Choroid plexus epithelial cell (primary cell): ENCODE data around the gene MVK.

Source experiments
- DNase-seq: peaks from one replicate; pipeline ENCODE4 v3.0.0-alpha.2; 2010; ENCODE audit warnings: low read depth
- H3K4me3 ChIP-seq: 2 replicates; pipeline ENCODE4 v1.5.1; 2011; ENCODE audit warnings: low read depth, mild to moderate bottlenecking, control low read depth, low read length, moderate library complexity
- TF ChIP-seq, protein P1 (sequence below): conservative IDR thresholded peaks from 2 replicates; pipeline ENCODE4 v1.5.1; 2011; ENCODE audit warnings: low read depth, mild to moderate bottlenecking, control low read depth, inconsistent platforms, low read length, moderate library complexity

MVK gene

DNA sequence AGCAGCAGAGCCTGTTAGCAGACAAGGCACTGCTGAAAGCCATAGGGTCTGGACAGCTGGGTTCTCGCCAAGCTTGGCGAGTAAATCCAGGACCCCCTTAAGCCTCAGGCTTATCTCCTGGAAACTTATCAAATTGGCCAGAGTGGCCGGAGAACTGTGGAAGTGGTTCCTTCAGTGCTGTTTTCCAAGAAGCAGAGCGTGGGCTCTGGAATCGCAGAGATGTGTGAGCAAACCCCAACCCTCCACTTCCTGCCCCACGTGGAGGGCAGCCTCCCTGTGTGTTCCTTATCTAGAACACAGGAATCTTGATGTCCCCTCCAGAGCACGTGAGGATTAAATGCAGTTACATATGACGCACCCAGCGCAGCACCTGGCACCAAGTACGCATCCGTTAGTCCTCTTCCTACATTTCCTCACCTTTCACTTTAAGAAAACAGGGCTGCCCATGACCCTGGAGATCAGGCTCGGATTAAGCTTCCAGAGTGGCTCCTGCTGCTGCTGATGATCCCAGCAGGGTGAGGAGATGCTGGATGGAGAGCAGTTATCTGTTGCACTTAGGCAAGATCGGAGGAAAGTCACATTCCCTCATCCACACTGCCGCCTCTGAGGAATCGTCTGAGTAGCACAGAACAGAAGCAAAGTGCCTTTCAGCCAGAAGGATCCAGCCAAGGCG lies 35.3 kb upstream of the MVK start:
- TF ChIP-seq, protein P1, sequence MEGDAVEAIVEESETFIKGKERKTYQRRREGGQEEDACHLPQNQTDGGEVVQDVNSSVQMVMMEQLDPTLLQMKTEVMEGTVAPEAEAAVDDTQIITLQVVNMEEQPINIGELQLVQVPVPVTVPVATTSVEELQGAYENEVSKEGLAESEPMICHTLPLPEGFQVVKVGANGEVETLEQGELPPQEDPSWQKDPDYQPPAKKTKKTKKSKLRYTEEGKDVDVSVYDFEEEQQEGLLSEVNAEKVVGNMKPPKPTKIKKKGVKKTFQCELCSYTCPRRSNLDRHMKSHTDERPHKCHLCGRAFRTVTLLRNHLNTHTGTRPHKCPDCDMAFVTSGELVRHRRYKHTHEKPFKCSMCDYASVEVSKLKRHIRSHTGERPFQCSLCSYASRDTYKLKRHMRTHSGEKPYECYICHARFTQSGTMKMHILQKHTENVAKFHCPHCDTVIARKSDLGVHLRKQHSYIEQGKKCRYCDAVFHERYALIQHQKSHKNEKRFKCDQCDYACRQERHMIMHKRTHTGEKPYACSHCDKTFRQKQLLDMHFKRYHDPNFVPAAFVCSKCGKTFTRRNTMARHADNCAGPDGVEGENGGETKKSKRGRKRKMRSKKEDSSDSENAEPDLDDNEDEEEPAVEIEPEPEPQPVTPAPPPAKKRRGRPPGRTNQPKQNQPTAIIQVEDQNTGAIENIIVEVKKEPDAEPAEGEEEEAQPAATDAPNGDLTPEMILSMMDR, result no peak
- DNase-seq, result no peak
- no peak overlapping the region for H3K4me3 ChIP-seq

DNA sequence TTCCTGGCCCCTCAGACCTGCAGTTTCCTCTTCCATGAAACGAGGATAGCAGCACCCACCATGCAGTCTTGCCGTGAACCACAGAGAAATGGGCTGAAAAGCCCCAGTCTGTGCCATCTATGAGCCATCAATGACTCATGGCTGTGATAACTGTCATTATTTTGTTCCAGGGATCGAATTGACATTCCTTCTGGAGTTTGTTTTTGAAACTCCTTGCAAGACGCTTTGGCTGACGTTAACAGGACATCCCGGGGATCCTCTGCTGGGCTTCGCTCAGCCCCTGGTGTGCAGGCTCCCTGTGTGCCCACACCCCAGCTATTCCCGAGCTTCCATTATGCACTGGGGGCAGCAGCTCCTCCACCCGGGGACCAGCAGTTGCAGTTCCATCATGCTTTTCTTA lies 34.1 kb upstream of the MVK start:
- TF ChIP-seq, protein P1, result no peak
- no peak overlapping the region for H3K4me3 ChIP-seq
- no peak for DNase-seq

DNA sequence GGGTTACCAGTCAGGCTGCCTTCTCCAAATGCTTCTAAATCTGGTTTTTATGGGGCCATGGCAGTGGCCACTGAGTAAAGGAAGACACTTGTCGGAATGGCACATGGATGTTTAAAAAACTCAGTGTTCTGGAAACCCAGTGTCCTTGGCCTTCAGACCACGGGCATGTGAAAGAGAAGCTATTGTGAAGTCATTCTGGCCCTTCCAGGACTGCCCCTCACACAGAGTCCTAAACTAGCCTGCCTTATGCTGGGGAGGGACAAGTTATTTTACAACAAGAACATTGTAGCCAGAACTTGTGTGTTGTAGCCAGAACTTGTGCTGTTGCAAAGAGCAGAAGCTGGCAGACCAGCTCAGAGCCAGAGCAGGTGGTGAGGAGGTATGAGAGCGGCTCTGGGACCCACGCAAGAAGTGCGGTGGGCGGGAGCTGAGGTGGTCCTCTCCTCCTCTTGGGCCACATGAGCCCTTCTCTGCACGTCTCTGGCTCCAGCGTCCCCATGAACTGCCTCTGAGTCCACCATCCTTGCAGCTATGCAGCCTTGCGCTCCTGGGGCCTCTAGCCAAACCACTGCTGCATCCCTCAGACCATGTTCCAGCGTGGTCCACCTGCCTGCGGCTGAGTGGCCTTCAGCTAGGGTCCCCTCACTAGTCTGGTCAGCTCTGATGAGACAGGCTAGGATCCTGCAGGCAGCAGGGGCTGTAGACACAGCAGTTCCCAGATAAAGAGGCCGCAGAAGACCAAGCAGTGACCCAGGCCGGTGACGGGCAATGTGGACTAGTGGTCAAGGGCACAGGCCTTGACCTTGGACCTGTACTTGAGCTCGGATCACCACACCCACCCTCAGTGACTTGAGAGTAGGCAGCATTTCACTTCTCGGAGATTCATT lies 32.8 kb upstream of the MVK start:
- H3K4me3 ChIP-seq, result no peak overlapping the region
- TF ChIP-seq, protein P1, result no peak
- no peak for DNase-seq

DNA sequence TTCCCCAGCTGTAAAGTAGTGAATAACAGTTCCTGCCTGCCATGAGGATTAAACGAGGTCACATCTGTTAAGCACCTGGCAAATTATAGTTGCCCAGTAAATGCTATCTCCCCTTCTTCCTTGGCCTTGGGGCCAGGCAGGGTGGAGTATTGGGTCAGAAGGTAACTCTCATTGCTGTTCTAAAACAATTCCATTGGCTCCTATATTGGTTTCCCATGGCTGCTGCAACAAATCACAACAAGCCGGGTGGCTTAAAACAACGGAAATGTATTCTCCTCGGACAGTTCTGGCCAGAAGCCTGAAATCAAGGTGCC lies 32.2 kb upstream of the MVK start:
- TF ChIP-seq, protein P1, result no peak
- no peak overlapping the region for H3K4me3 ChIP-seq
- no peak for DNase-seq

DNA sequence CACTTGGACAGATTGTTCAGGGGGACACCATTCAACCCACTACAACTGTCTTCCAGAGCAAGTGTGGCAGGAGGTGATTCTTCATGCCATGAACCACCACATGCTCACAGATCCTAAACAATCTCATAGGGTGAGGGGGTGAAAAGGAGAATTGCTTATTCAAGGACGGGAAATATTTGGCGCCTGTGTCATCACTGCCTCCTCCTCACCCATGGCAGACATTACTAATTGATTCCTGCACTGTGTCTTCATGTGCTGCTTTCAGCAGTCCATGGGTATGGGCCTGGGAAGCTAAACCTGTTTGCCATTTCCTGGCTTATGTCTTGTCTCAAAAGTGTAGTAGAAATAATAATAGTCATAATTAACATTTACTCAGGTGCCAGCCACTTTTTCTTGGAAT lies 31.6 kb upstream of the MVK start:
- TF ChIP-seq, protein P1, result no peak
- H3K4me3 ChIP-seq, result no peak overlapping the region
- DNase-seq, result peak; percentile 62

DNA sequence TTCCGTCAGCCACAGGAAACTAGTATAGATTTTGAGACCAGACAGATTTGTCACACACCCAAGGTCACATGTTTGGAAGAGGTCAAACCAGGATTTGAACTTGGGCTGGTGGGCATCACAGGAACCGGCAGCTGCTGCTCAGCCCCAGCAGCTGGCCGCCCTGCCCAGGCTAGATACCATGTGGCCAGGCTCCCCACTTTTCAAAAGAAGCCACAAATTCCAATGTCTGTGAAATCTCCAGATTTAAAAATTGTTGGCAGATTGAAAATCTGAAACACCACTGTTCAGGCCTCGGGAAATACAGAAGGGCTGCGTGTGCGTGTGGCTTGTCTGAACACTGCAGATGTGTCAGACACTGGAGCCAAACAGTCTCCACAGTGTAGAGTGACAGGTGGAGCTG lies 30.7 kb upstream of the MVK start:
- no peak overlapping the region for H3K4me3 ChIP-seq
- TF ChIP-seq, protein P1, result no peak
- no peak for DNase-seq
